DMS53 treated with DMSO at 0.1 percent for 48 hours (cell line): ENCODE results near the gene ALDH1A3.
A peak's percentile ranks its signal among the peaks of the same experiment; 100 is the strongest.

Experiments used
- DNase-seq: peaks from one replicate; lab custom pipeline; 2025; ENCODE audit not compliant: unreplicated experiment; lab: John Stamatoyannopoulos, UW

The ALDH1A3 gene

GRCh38 chr15:100858294-100858693, 21.3 kb upstream of the ALDH1A3 start:
- no peak for DNase-seq

- DNase-seq, result no peak
Measured at GRCh38 chr15:100859970-100860828, 19.4 kb upstream of the ALDH1A3 start.

GRCh38 chr15:100860829-100861510, 18.7 kb upstream of the ALDH1A3 start:
- DNase-seq, result no peak

GRCh38 chr15:100861511-100861991, 18.1 kb upstream of the ALDH1A3 start:
- DNase-seq, result no peak

GRCh38 chr15:100862162-100862561, 17.5 kb upstream of the ALDH1A3 start:
- DNase-seq, result no peak

GRCh38 chr15:100863075-100863795, 16.4 kb upstream of the ALDH1A3 start:
- no peak for DNase-seq

- DNase-seq, result no peak
Measured at GRCh38 chr15:100863796-100864267, 15.8 kb upstream of the ALDH1A3 start.

GRCh38 chr15:100866386-100867330, 13.0 kb upstream of the ALDH1A3 start:
- no peak for DNase-seq

- no peak for DNase-seq
Measured at GRCh38 chr15:100867433-100867832, 12.2 kb upstream of the ALDH1A3 start.

- no peak for DNase-seq
Measured at GRCh38 chr15:100869151-100869999, 10.3 kb upstream of the ALDH1A3 start.

GRCh38 chr15:100873029-100873677, 6.5 kb upstream of the ALDH1A3 start:
- peak; percentile 62 for DNase-seq

GRCh38 chr15:100875495-100875894, 4.1 kb upstream of the ALDH1A3 start:
- no peak for DNase-seq

- no peak for DNase-seq
Measured at GRCh38 chr15:100875976-100876375, 3.7 kb upstream of the ALDH1A3 start.

GRCh38 chr15:100877551-100877950, 2.1 kb upstream of the ALDH1A3 start:
- DNase-seq, result no peak

- DNase-seq, result no peak
Measured at GRCh38 chr15:100878130-100878529, 1.5 kb upstream of the ALDH1A3 start.

GRCh38 chr15:100878648-100879047, 983 bp upstream of the ALDH1A3 start:
- DNase-seq, result no peak

- no peak for DNase-seq
Measured at GRCh38 chr15:100879061-100879463, 569 bp upstream of the ALDH1A3 start.

GRCh38 chr15:100880139-100880896, 687 bp downstream of the ALDH1A3 start:
- no peak for DNase-seq
